Left lung (tissue), 10 donors: Measurements from ENCODE around the gene FMNL3. TPM values are rescaled to one million over a fixed set of nuclear protein-coding genes. Genes with fewer than 3 reads are reported as not detected.
A peak's percentile ranks its signal among the peaks of the same experiment; 100 is the strongest.

ENCODE experiments used
- ATAC-seq: fragments of 200-7000 bp; cut with Tn5 transposase; one replicate; pipeline ENCODE4 v1.9.1; 2020; ENCODE audit warnings: moderate library complexity
- DNase-seq, 4 donors: peaks; one replicate each; pipeline ENCODE4 v3.0.0-alpha.2; 2013 to 2020
- H3K27ac ChIP-seq, 2 donors: fragments of 200-600 bp; sonication (generic) in 1 of 2; one replicate each; pipeline versions ENCODE4 v1.5.0 to v1.8.0; 2020 to 2021
- H3K27me3 ChIP-seq, 2 donors: fragments of 200-600 bp; sonication (generic) in 1 of 2; one replicate each; pipeline versions ENCODE4 v1.5.0 to v1.8.0; 2020 to 2021
- H3K36me3 ChIP-seq, 2 donors: fragments of 200-600 bp; sonication (generic) in 1 of 2; one replicate each; pipeline versions ENCODE4 v1.5.0 to v1.8.0; 2020 to 2021
- H3K4me1 ChIP-seq, 2 donors: fragments of 200-600 bp; one replicate each; pipeline ENCODE4 v1.8.0; 2021
- H3K4me3 ChIP-seq, 2 donors: fragments of 200-600 bp; sonication (generic) in 1 of 2; one replicate each; pipeline versions ENCODE4 v1.5.0 to v1.8.0; 2020 to 2021; ENCODE audit warnings: mild to moderate bottlenecking in 1 of 2
- H3K9me3 ChIP-seq, 2 donors: fragments of 200-600 bp; sonication (generic) in 1 of 2; one replicate each; pipeline versions ENCODE4 v1.5.0 to v1.8.0; 2020 to 2021
- CTCF ChIP-seq, 2 donors: fragments of 200-600 bp; sonication (generic) in 1 of 2; IDR thresholded peaks; one replicate each; pipeline versions ENCODE4 v1.5.0 to v1.8.0; 2021; ENCODE audit warnings: antibody characterized with exemption in 2 of 2
- intact Hi-C, 2 donors: fragments of 100-400 bp; cut with DNase I; formaldehyde crosslinking; loops; one replicate each; pipeline versions ENCODE4 v1.11.2 to v1.14.2; 2022
- polyA plus RNA-seq, 6 donors: library from polyadenylated mRNA; unstranded; fragments of 120-200 nt; gene quantifications; one replicate each; pipeline ENCODE4 v1.2.1, GENCODE V29; 2013; ENCODE audit not compliant: insufficient read length in 6 of 6
- total RNA-seq, 2 donors: library from RNA; stranded (reverse); fragmentation: NEBNext Ultra II Directional; extraction: Animal tissue kit (Norgen Biotek cat#: 25700); gene quantifications; one replicate each; pipeline ENCODE4 v1.2.1, GENCODE V29; 2021
- donor health status: DM: no; HTN: yes; CAD: no.
- donor health status: DM: no; HTN: no; CAD: no.

Gene FMNL3
- total and polyA plus RNA-seq, 8 donors, result 30.0 to 61.7 (median 57.5) TPM

GRCh38 chr12:49674318-49674981, 32.8 kb downstream of the FMNL3 start:
- peak overlapping the region; percentile 80 to 93 for H3K27ac ChIP-seq
- H3K36me3 ChIP-seq, result no peaks in the 10 kb centered on the region
- ATAC-seq (no peak), DNase-seq (no peak)
- intact Hi-C loops, result no loop called here
- H3K4me1 ChIP-seq, result peaks cover 45 to 65% of the 10 kb centered on the region in 2 donors
- no peaks in the 10 kb centered on the region for H3K9me3 ChIP-seq
- no peak overlapping the region for H3K4me3 ChIP-seq
- TF ChIP-seq CTCF (IDR thresholded peaks at IDR 0.05), result no peak
- no peaks in the 10 kb centered on the region for H3K27me3 ChIP-seq

GRCh38 chr12:49673446-49674317, 33.5 kb downstream of the FMNL3 start:
- Histone ChIP-seq H3K9me3 (no peaks in the 10 kb centered on the region), H3K4me1 (peaks cover 45 to 73% of the 10 kb centered on the region in 2 donors), H3K4me3 (no peak overlapping the region), H3K27me3 (no peaks in the 10 kb centered on the region), H3K36me3 (no peaks in the 10 kb centered on the region), H3K27ac (peak overlapping the region; percentile 80 to 93)
- DNase-seq (peak; percentile 89 to 98 (median 92)), ATAC-seq (peak; percentile 97)
- peak; percentile 32 to 48 for TF ChIP-seq CTCF (IDR thresholded peaks at IDR 0.05)
- intact Hi-C loops, result no loop called here

- intact Hi-C loops, result no loop called here
- Histone ChIP-seq H3K4me3 (no peak overlapping the region), H3K36me3 (no peaks in the 10 kb centered on the region), H3K27me3 (no peaks in the 10 kb centered on the region), H3K4me1 (peaks cover 45 to 76% of the 10 kb centered on the region in 2 donors), H3K27ac (peak overlapping the region; percentile 80 to 93), H3K9me3 (no peaks in the 10 kb centered on the region)
- ATAC-seq (no peak), DNase-seq (no peak)
- TF ChIP-seq CTCF (IDR thresholded peaks at IDR 0.05), result no peak
Observed at GRCh38 chr12:49672301-49673217, 34.6 kb downstream of the FMNL3 start.

GRCh38 chr12:49671031-49671765, 36.0 kb downstream of the FMNL3 start:
- H3K36me3 ChIP-seq, result no peaks in the 10 kb centered on the region
- peaks cover 45 to 86% of the 10 kb centered on the region in 2 donors for H3K4me1 ChIP-seq
- H3K27ac ChIP-seq, result peak overlapping the region; percentile 80 to 93
- no peaks in the 10 kb centered on the region for H3K9me3 ChIP-seq
- TF ChIP-seq CTCF (IDR thresholded peaks at IDR 0.05), result no peak
- H3K27me3 ChIP-seq, result no peaks in the 10 kb centered on the region
- no peak overlapping the region for H3K4me3 ChIP-seq
- DNase-seq, result no peak
- no peak for ATAC-seq
- intact Hi-C loops, result no loop called here
